Measurements from ENCODE around the gene IWS1.

- TF ChIP-seq GATA2 (IDR thresholded peaks at IDR 0.05; ENCODE audit: low read depth, low read length) (no peak), GATA3 (IDR thresholded peaks at IDR 0.05; ENCODE audit: low read depth, low read length) (no peak)
Observed at GRCh38 chr2:127574656-127575055, 48.4 kb upstream of the IWS1 start.
